ENCODE measurements around the gene CLDN8.

CLDN8 gene

DNA sequence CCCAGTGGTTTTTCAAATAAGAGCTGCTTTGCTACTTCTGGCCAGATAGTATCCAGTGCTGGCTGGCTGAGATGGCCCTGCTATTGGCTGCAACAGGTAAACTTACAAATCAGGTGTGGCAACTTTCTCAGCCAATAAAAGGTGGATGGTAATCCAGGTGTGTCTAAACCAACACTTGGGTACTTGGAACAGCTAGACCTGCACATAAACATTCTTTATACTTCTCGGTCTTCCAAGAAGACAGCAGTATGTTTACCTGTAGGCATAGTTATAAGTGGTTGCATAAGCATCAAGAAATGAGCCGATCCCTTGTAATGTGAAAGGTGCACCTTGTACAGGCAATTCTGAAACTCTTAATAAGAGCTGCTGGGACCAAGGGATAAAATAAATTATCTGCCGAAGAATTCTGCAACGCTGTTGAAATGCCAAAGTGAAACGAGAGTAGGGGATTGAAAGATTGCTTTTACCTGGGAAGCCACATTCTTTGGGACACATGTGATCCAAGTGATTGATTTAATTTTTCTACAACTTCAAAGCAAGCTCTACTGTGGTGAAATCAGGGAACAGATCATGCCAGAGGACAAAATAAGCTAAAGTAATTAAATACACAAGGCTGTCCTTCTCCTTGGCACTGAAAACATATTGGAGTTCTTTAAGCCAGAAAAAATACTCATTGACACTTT, at the start of gene CLDN8:
TSS of gene CLDN8 (minus strand) at position 57 of the 683 bp plus-strand sequence. CDS start 172 bp downstream, outside the sequence.
- DNase-seq: no peak

DNA sequence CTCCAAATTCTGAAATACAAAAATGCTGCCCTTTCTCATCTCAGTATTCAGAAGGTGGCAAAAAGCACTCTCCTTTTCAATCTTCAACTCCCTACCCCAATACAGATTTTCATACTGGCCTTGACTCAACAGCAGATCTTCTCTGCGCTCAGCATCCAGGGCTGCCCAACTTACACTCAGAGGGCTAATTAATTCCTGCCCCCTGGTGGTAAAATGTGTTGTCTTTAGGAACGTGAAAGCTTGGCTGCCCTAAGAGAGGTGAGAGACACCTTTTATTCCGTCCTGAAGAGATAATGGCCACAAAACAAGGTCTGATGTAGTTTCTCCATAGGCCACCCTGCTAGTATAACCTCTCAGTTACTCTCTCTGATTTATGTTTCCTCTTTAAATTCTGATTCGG, 41.9 kb upstream of the CLDN8 start:
- DNase-seq: no peak

DNA sequence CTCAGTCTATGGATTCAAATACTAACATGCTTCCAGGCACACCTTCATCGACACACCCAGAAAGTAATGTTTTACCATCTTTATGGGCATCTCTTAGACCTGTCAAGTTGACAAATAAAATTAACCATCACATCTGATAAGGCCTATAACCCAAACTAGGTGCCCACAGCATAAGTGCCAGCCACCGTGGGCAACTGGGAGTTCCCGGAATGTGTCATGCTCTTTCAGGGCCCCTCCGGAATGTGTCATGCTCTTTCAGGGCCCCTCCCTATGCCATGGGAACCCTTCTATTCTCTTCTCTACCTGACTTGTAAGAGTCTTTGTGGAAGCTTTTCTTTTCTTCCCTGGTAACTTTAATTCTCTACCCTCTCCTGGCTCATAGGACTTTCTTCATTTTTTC, 40.2 kb upstream of the CLDN8 start:
- no peak for DNase-seq

DNA sequence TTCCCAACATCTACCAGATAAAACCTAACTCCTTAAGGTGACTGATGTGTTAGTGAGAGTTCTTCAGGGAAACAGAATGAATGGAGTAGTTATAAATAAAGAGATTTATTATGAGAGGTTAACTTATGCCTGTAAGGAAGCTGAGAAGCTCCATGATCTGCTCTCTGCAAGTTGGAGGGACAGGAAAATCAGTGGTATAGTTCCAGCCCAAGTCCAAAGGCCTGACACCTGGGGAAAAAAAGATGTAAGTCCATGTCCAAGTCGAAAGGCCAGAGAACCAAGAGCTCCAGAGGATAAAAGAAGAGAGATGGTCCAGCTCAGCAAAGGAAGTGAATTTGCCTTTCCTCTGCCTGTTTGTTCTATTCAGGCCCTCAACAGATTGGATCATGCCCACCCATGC, 39.8 kb upstream of the CLDN8 start:
- DNase-seq: no peak

DNA sequence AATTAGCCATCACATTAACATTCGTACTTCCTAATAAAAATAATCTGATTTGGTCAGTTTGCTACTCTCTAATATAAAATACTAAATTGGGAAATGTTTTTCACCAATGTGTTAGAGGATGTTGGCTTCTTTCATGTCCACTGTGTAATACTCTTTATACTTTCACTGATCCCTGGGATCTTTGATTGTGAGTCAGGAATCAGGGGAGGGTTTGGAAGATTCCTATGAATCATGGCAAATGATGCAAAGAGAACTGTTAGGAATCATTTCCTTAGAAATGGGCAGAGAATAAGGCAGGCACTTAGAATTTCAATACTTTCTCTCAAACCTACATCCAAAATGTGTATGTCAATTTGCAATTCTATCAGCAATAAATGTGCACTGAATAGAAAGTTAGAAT, 35.9 kb upstream of the CLDN8 start:
- no peak for DNase-seq

DNA sequence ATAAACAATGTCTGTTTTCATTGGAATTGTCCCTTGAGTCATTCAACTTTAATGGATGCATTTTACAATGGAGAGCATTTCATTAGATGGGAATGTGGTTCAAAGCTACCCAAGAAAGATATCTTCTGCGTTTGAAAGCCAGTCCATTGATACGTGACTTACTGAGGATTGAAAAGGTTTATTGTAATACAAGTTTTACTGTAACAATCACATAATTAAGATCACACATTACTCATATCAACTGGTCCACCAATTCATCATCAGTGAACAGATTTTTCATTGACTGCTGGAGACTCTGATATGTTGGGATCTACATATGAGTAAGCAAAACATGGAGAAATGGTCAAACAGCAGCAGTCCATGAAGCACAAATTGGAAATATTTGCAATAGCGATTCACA, 34.0 kb upstream of the CLDN8 start:
- no peak for DNase-seq

DNA sequence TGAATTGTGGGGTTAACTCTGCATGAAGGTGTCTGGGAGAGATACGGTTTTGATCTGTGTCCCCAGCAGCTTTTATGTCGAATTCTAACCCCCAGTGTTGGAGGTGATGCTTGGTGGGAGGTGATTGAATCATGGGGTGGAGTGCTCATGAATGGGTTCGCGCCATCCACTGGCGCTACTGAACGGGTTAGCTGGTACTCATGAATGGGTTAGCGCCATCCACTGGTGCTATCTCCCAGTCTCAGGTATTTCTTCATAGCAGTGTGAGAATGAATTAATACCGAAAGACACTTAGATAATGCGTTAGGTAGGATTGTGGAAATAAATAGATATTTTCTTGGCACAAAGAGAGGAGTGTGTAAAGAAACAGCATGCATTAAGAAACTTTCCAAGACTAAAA, 32.9 kb upstream of the CLDN8 start:
- DNase-seq: no peak

DNA sequence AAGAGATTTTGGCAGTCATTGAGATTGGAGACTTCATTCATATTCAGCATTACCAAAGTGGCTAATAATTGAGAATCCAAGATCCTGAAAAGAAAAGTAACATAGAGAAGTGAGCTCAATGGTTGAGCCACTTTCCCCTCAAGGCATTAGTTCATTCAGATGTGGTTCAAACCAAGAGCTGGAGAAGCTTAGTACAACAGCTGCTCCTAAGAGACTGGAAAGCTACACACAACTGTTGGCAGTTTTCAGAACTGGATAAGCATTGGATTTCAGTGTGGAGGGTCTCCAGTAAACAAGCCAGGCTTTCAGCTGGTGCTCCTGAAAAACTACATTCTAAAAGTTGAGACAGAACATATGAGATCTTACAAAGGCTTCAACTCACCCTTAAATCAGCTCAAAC, 29.2 kb upstream of the CLDN8 start:
- DNase-seq: no peak

DNA sequence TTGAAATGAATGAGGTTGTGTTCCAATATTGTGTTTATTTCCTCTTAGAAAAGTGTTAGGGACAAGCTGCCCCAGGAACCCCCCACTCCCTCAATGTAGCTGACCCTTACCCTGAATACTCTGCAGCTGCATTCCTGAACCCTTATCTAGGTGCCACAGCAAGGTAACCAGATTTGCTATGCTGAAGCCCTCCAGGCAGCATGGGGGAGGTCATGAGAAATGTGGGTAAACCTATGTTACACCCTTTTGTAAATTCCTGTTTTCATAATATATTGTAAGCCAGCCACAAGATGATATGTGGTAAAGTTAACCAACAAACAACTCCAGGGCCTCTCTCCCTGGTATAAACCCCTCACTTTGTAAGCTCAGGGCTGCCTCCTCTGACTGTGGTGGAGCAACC, 27.8 kb upstream of the CLDN8 start:
- DNase-seq: no peak

DNA sequence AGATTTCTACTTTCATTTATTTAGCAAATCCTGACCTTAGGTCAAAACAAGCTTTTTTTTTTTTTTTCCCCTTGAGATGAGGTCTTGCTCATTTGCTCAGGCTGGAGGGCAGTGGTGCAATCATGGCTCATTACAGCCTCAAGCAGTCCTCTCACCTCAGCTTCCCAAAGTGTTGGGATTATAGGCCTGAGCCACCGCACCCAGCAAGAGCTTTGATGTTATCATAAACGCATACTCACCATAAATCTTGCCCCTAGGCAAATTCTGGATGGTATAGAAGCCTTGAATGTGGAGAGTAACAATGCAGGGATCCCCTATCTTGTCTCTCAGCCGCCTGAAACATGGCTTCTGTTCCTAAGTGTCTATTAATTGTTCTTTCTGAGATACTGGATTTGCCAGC, 24.8 kb upstream of the CLDN8 start:
- DNase-seq: no peak

DNA sequence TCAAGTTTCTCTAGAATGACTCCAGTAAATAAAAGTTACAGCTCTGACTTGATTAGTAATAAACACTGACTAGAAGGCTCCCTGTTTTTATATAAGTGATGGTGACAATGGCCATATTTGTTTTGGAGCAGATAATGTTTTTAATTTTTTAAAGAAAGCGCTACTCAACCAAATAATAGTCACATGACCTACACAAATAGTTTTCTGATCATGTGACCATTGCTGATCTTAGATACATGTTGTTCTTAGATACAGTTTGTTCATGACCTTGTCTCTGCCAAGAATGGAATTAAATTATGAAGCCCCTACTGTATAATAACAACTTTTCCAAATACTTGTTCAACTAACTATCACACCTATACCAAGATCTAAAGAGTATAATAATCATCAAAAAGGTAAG, 22.3 kb upstream of the CLDN8 start:
- no peak for DNase-seq

DNA sequence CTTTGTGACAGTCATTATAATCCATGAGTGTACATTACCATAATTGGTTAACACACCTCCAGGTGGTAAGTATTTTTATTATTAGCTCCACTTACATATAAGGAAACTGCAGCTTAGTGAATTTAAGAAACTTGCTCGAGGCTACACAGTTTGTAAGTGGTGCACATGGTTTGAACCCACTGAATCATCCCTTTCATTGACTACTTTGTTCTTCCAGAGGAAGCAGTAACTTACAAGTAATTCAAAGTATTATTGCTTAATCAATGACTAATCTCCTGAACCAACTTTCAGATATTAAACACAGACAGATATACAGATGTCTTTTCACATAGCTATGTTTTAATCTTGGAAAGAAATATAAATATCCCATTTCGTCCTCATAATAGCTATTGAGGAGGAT, 18.7 kb upstream of the CLDN8 start:
- no peak for DNase-seq

DNA sequence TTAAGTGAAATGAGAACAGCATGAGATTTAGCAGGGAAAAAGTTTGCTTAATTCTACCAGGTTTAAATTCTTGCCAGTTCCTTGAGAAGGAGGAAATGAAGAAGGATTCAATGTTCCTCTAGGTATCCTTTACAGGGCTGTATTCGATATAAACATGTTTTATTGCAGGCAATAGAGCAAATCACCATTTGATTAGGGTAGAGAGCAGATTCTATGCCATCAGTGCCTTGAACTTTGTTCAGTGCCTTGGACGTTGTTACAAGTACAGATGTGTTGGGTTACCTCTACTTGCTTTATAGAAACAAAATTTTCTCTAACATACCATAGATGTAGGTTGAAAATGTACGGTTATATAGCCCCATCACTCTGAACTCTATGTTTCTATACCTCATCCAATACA, 18.2 kb upstream of the CLDN8 start:
- no peak for DNase-seq

DNA sequence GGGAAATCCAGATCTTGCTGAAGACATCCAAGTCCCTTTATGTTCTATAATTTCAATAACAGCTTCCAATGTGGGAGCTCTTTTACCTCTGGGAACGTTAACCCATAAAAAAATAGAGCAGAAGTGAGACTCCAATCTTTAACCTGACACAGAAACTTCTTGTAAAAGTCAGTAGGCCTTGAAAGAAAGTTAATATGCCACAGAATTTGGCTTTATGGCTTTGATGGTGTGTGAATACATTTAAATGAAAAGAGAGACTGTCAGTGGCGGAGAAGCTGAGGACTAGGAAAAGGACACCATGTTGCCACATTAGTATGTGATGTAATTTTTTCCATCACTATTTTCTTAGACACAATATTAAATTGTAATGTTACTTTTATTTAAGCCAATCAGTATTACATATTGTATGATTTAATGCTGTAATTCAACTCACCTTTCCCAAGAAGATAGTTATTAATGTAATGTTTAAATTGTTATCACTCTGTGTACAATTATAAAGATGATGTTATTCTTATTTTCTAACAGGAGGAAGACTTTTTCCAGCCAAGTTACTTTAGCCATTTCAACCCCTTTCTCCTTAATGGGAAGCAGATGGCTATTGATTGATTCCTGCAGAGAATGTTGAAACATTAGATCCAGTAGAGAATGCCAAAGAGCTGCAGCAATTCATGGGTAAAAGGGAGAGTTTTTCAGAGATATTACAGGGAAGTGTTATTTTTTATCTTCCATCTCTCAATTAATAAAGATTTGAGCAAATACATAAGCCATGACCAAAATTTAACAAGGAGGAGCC, 17.5 kb upstream of the CLDN8 start:
- no peak for DNase-seq

DNA sequence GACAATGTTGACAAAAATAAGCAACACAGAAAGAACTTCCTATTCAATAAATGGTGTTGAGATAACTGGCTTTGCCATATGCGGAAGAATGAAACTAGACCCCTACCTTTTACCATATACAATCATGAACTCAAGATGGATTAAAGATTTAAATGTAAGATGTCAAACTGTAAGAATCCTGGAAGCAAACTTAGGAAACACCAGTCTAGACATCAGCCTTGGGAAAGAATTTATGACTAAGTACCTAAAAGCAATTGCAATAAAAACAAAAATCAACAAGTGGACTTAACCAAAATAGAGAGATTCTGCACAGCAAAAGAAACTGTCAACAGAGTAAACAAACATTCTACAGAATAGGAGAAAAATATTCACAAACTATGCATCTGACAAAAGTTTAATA, 16.1 kb upstream of the CLDN8 start:
- no peak for DNase-seq

DNA sequence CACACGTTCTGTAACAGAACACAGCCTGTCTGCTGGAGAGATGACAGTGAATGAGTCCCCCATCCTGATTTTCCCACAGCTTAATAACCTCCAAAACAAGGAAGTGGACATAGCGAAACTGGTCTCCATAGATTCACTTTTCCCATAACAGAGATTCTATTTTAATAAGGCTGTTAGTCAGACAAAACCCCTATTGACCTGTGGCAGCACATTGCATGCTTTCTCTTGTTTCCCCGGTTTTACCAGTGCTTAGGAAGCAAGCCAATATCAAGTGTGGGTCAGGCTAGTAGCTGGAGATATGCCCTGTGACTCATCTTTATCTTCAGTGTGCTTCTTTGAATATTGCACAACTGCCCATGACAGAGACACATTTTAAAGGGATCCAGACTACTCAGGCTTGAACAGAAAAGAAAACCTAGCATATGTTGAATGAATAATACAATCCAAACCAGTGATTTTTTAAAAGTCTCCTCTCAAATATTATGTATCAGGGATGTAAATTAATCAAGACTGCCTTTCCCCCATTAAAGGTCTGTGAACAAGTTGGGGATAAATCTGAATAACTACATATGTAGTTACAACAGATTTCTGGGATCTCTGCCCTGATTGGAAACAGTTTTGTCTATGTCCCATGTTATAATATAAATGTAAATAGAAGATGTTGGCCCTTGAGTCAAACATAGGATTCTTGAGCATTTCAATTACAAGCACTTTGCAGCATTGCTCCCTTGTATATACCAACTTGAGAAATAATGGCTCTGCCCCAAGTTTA, 11.9 kb upstream of the CLDN8 start:
- DNase-seq: peak in 3 of 58 donors; percentile 12 to 34 (median 31)

DNA sequence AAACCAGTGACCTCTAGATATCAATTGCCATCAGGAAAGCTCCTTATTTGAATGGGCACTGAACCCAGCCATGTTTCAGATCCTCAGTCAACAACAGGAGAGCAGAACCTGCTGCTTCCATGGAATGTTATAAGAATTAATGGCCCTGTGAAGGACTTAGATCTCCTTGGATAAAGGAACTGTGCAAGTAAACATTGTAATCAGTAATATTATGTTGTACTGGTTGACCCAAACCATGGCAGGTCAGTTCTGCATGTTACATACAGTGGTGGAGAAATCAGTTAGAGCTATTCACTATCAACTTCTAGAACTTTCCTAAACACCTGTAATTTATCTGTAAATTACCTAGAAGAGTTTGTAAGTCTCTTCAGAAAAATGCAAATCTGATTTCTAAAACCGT, 11.2 kb upstream of the CLDN8 start:
- DNase-seq: no peak

DNA sequence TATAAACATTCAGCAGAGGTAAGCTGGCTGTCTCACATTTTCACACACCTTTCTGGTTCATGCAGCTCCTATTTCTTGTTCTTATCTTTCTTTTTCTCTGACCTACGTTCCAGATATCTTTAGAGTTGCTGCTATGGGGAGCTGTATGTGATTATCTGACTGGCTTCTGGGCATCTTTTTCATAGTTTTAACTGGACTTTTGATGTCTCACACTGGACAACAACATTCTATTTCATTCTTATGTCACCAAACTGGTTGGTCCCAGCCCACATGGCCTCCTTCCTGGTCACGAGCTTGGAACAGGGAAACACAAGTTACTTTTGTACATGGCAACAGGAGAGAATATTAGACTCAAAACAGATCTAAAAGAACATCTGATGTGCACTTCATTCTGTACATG, 7.7 kb upstream of the CLDN8 start:
- DNase-seq: no peak

DNA sequence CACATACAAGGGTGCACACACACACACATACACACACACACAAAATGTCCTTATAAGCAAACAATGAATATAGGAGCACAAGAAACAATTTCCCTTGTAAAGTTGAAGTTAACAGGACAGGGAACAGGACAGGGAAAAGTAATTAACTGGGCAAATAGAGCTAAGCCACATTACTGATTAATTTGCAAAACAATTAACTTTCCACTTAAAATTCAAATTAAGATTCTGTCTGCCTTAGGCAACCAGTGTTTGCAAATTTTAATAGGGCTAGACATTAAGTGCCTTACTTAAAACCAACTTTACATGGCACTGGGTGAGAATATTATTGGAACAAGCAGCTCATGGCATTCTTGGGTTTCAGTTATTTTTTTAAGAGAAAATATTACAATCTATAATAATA, 6.8 kb upstream of the CLDN8 start:
- DNase-seq: no peak

DNA sequence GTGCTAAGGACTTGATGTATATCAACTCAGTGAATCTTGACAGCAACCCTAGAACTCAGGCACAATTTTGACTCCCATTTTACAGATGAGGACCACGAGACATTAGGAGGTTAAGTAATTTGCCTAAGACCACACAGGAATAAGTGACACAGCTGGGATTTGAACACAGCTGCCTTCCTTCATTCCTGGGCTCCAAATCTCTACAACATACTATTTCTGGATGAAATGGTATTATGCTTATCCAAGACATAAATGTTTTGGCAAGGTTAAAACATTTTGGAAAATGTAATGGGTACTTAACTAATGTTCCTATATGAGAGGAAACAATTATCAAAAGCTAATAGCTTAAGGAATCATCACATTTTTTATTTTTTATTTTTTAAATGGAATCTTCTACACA, 4.8 kb downstream of the CLDN8 start:
- DNase-seq: no peak

DNA sequence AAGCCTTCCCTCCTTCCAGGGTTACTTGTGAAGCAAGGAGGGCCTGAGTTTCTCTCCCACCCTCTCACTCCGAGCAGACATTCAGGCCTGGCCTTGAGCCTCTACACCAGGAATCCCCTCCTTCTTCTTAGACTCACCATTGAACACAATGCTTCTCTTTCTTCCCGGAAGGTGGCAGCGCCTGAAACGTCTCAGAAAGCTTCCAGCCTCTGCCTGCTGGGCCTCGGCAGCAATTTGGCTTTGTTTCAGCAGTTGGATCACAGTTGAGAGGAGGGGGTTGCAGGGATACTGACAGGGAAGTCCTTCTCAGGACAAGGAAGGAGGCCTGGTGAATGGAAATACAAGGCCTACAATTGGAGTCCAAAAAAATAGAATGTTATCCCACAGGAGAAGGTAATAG, 6.3 kb downstream of the CLDN8 start:
- peak in 1 of 58 donors; percentile 3 for DNase-seq

DNA sequence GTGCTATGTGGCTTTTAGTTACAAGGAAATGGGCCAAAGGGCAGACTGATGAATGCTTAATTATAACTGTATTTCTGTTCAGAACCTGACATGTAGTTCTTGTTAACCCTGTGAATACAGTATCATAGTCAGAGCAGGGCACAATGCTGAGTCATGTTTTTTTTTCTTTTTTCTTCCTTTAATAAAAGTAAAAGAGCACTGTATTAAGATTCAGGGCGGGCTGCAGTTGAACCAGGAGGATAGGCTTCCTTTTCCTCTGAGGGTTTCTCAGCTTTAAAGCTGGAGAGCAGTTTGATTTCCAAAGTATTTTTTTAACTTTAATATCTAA, 8.7 kb downstream of the CLDN8 start:
- DNase-seq: no peak

All from anterior cingulate cortex (tissue), 58 donors.